ENCODE measurements around the gene PLXNB2. TPM values are rescaled to one million over a fixed set of nuclear protein-coding genes. Genes with fewer than 3 reads are reported as not detected.
"Not testable (repeated sequence)": the region's sequence is repeated elsewhere in the genome, so short reads cannot be mapped to it uniquely, and the experiment has no call there.

The PLXNB2 gene
- total RNA-seq, 1 donor from 2014 or later: 108 TPM

DNA sequence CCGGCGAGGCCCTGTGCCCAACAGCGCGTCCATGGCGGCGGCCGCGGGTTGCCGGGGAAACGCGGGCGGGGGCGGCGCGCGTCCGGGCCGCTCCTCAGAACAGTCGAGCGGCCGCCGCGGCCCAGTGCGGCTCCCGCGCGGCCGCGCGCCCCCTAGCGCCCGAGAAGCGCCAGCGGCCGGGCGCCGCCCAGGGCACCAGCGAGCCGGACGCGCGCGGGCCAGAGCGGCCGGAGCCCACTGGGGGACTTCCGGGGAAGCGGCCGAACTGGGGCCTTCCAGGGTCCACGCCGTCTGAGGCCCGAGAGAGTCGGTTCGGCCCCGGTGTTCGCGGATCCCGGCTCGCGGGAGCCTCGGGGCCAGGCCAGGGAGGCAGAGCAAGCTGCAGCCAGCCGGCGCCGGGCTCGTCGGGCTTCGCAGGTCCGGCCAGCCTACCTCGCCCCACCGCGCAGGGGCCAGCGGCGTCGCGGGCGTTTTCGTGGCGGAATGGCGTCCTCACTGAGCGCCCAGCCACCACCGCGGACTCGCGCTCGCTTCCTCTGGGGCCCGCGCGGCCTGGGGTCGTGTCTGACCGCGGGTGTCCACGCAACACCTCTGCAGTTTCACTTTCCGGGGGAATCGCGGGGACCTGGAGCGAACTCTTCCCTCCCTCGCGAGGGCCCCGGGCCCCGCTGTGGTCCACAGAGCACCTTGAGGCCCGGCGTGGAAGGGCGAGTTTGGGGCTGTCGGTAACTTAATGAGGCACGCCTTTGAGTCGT, 19.7 kb upstream of the PLXNB2 start, which contains the start of gene DENND6B:
Gene DENND6B (minus strand): TSS at position 57 of the 755 bp plus-strand sequence. CDS start 24 bp downstream, at position 33.
- DNase-seq (ENCODE audit: low spot score): peak; percentile 94

DNA sequence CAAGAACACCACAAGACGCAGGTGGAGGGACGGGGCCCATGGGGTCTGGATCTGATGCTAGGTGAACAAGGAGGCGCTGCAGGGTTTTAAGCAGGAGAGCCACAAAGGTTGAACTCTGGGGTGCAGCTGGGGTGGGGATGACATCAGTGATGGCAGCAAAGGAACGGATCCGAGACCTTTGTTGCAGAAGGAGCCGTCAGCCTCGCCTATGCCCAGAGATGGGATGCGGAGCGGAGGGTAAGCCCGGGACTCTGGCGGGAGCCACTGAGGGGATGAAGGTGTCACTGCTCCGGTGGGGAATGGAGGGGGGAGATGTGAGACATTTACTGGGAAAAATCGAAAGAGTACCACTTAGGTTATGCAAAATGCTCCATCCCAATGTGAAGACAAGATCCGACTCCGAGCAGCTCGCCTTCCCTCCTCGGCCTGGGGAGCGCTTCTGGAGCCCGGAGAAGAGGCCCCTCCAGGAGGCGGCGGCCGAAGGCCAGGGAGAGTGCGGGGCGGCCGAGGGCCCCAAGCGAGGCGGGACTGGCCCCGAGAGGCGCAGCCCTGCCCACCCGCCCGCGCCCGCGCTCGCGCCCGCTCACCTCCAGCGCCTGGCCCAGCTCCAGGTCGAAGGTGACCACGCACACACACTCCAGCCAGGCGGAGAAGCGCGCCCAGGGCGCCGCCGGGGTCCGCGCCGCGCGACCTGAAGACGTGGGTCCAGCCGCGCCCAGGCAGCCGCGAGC, 18.9 kb upstream of the PLXNB2 start:
- no peak for DNase-seq (ENCODE audit: low spot score)

DNA sequence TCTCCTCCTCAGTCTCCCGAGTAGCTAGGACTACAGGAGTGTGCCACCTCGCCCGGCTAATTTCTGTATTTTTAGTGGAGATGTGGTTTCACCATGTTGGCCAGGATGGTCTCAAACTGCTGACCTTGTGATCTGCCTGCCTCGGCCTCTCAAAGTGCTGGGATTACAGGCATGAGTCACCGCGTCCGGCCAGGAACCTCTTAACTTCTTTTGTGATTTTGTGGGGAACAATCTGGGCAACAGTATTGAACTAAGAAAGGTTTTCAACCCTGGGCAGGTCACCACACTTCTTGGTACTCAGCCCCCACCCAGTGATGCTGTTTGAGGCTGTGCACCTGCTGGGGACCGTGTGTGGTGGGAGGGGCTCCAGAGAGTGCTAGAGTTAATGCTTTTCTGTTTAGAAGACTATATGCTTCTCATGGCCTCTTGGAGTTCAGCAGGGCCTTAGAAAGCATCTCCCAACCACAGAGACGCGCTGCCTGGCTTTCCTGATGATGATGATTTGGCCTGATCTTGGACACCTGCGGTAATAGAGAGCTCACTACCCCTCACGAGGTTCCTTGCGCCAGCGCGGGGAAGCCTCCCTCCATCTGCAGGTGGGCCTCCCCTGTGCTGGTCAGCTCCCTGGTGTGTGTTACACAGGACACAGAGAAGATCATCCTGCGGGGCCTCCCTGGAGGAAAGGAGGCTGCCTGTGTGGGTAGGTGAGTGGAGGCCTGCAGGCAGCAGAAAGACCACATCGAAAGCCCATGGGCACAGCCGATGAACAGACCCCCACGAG, 18.2 kb upstream of the PLXNB2 start:
- no peak for DNase-seq (ENCODE audit: low spot score)

DNA sequence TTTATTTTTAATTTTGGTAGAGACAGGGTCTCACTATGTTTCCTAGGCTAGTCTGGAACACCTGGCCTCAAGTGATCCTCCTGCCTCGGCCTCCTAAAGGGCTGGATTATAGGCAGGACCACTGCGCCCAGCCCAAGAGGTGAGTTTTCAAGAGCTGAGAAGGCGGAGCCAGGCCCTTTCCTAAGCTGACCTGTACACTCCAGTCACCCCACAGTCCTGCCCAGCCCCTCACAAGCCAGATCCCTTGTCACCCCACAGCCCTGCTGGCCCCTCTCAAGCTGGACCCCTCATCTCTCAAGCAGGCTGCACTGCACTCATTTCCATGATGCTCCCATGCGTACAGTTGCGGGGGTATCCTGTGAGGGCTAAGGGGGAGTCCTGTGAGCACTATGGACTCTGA, 16.5 kb upstream of the PLXNB2 start:
- DNase-seq (ENCODE audit: low spot score): no peak

DNA sequence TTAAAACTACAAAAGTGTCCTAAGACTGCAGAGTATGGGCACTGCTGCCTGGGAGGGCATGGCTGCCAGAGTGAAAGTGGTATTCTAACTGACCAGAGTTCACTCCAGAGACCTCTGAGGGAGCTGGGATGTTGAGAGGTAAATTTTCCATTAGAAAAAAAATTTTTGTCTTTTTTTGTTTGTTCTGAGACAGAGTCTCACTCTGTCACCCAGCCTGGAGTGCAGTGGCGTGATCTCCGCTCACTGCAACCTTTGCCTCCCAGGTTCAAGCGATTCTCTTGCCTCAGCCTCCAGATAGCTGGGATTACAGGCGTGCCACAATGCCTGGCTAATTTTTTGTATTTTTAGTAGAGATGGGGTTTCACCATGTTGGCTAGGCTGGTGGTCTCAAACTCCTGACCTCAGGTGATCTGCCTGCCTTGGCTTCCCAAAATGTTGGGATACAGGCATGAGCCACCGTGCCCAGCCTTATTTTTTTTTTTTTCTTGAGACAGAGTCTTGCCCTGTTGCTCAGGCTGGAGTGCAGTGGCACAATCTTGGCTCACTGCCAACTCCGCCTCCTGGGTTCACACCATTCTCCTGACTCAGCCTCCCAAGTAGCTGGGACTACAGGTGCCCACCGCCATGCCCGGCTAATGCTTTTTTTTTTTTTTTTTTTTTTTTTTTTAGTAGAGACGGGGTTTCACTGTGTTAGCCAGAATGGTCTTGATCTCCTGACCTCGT, 15.1 kb upstream of the PLXNB2 start:
- DNase-seq (ENCODE audit: low spot score): not testable (repeated sequence)

DNA sequence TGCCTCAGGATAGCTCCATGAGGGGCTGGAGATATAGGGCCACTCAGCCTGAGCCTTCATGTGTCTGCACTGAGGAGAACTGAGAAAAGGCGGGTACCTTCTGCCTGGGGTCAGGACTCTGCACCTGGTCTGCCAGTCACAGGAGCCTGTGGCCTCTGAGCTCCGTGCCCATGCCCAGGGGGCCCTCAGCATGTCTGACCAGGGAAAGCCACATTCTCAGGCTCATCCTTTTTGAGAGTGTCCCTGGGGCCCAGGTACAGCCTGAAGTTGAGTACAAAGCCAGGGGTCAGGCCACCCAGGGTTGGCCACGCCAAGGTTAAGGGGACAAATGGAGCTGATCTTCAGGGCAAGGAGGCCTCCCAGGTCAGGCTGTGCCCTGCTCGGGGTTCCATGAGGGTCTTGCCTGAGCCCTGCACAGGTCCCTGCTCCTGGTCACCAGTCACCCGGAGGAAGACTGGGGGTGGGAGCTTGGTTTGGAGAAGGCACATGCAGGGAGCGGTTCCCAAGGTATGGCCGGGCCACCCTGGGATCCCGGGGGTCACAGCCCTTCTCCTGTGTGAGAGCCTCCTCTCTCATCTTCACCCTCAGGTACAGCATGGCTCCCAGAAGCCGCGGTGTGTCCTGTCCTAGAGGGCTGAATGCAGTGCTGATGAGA, 13.4 kb upstream of the PLXNB2 start:
- DNase-seq (ENCODE audit: low spot score): no peak

DNA sequence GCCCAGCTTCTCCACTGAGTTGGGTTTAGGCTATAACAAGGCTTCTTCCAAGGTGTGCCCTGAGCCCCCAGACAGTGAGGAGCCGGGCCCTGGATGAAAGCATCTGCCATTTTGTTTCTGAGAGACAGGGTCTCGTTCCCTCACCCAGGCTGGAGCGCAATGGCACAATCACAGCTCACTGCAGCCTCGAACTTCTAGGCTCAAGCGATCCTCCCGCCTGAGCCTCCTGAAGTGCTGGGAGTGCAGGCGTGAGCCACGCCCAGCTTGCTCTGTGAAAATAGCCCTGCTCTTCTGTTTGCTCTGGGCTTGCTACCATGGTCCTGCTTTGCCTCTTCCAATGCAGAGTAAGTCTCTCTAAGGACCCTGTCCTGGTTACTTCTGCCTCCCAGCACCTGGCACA, 12.7 kb upstream of the PLXNB2 start:
- DNase-seq (ENCODE audit: low spot score): no peak

DNA sequence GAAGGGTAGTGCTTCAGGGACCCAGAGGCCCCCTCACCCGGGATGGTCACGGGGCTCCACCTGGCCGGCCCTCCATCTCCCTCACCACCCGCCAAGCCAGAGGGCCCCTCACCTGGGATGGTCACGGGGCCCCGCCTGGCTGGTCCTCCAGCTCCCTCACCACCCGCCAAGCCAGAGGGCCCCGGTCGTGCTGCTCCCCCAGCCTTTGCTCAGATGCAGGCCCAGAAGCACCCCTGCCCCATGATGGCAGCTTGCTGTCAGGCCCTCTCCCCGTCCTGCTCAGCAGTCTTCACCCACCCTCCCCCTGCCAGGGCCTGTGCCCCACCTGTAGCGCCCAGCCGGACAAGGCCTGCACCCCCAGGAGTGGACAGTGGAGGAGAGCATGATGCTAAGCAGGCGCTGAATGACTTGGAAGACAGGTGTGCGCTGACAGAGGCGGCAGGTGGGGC, 12.1 kb upstream of the PLXNB2 start:
- peak; percentile 89 for DNase-seq (ENCODE audit: low spot score)

DNA sequence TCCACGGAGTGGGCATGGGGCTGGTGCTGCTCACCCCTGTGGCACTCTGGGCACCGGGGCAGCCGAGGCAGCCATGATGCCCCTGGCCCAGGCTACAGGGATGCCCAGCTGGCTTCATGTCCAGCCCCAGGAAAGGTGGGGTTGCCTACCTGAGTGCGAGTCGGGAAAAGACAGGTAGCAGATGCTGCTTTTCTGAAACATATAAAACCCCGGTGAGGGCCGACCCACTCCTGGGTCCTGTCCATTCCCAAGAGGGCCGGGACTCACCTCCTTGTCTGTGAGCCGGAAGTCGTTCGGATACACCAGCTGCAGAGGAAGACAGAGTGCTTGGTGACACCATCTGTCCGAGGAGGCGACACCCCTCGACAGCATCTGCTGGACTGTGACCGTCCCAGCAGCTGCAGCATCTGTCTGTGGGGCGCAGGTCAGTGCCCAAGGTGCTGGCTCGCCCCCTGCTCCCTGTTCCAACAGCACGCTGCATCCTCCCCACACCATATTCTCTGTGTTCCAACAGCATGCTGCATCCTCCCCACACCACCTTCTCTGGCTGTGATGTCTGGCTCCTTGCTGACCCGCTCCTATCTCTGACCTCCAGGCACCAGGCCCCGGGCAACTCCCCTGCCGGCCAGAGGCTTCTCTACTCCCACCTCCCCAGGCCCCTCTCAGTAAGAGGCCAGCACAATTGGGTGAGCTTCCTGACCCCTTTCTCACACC, 11.4 kb upstream of the PLXNB2 start:
- DNase-seq (ENCODE audit: low spot score): peak; percentile 85

DNA sequence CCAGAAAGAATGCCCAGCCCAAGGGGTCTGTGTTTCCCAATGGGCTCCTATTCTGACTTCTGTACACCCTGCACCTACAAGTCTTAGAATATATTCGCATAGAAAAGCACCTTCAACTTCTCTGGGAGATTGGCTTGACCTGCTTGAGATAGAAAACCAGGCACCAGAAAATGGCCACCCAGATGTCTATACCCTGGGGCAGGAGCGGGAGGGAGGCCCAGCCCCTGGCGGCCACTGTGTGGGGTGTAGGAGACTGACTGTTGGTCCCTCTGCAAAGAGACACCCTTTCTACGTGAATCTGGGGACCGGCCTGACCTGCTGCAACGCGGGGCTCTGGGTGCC, 10.9 kb upstream of the PLXNB2 start:
- DNase-seq (ENCODE audit: low spot score): no peak

DNA sequence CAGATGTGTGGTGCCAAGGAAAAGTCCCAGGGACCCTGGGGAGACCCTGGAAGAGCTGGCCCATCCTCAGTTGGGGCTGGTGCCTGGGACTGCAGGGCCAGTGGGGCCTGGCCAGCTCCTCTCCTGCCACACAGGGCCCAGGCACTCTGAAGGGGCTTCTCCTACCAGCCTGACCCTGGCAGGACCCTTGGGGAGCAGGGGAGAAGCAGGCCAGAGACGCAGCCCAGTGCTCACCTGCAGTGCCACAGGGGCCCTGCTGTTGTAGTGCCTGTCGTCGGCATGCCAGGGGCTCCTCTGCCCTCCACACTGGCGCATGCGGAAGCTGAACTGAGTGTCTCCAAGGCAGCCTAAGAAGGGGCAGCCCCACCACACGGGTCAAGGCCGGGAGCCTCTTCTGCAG, 10.2 kb upstream of the PLXNB2 start:
- DNase-seq (ENCODE audit: low spot score): peak; percentile 86

DNA sequence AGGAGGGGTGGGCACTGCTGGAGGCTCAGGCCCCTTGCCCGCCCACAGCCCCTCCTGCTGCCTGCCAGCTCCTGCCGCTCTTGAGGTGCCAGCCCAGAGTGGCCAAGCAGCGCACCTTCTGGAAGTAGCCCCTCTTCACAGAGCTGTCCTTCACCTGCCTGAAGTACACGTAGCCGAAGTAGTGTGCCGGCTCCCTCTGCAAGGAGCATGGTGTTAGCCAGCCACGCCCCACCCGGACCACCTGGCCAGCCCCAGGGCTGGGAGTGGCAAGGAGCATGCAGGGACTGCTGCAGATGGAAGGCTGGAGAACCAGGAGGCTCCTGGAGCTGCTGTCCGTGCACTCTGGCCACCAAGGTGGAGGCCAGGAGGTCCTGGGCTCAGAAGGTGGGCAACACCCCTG, 9.7 kb upstream of the PLXNB2 start:
- DNase-seq (ENCODE audit: low spot score): no peak

DNA sequence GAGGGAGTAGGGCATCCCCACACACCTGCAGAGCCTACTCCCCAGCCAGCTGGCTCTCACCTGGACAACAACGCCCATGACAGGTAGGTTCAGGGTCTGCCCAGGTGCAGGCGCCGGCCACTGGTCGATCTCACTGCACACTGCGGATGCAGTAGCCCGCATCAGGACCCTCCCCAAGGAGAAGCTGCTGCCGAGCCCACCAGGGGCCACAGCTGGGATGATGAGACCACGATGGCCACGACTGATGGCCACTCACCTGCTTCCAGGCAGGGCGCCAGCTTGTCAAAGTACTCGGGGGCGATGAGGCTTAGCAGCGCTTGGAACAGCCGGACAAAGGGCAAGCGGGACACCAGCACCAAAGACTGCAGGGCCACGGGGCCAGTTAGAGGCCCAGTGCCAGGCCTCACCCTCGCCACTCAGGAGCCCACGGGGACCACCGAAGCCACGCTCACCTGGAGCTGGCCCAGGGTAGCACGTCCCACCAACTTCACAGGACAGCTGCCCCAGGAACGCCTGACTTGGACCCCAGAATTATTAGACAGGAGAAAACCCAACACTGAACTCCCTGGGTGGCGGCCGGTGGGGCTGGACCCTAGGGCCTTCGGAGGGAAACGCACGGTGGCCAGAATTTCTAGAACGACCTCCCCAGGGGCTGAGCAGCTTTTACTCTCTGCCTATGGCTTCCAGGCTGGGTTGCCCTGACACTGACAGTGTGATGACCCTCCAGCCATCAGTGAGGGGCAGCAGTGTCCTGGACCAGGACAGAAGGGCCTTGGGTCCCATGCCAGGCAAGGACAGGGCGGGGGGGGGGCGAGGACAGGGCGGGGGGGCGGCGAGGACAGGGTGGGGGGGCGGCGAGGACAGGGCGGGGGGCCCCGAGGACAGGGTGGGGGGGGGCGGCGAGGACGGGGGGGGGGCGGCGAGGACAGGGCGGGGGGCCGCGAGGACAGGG, 8.9 kb upstream of the PLXNB2 start:
- DNase-seq (ENCODE audit: low spot score): peak; percentile 85

DNA sequence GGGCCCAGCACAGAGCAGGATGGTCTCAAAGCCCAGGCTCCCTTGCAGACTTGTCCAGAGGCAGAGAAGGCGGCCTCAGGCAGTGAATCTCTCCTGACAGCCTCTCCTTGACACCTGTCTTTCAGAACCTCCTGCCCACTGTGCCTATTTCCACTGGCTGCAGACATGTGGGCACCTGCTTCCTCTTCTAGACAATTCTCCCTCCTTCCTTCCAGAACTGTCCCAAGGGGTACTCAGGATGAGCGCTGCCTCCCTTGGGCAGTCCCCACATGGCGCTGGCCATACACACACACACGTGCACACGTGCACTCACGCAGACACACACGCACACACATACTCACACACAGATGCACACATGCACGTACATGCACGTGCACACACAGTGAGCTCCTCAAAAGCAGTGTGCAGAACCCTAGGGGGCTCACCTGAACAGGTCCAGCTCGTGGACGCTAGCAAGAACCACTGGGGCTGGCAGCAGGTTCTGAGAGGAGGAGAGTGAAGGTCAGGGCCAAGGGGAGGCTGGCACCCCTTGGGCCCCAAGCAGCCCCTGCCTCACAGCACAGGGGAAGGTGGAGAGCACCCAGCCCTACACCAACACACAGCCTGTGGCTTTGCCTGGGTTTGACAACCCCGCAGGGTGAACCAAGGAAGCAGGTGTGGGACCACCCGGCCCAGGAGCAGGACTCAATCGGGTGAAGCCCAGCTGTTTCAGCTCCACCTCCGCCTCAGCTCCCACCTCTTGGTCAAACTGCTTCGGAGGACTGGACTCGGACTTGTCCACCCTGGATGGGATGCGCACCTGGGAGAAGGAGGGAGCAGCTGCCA, 8.1 kb upstream of the PLXNB2 start:
- DNase-seq (ENCODE audit: low spot score): no peak

DNA sequence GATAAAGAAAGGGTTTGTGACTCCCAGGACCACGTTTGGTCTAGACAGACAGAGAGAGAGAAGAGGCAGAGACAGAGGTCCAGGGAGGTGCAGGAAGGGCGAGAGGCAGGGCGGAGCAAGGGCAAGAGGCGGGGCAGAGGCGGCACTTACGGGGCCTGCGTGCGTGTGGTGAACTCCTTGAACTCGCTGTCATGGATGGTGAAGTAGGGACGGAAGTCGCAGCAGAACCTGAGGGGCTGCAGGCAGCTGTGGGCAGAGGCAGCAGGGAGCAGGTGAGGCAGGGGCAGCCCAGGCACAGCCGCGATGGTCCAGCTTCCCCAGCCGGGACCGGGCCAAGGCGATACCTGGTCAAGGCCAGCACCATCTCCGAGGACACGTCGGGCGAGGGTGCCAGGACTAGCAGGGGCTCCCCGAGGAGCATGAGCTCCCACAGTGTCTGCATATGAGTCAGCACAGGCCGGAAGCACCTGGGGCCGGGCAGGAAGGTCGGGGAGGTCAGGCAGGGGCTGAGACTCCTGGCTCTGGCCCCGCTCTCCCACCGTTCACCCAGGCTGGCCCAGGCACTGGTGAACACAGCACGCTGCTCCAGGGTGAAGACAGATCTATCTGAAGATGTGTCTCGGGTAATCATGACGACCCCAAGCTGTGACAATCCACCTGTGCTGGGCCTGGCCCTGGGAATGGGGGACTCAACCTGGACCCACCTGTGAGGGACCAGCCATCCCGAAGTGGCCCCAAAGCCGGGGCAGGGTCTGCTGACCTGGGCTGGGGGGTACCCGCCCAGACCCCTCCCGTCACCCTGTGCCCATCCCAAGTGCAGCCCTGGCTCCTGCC, 7.2 kb upstream of the PLXNB2 start:
- DNase-seq (ENCODE audit: low spot score): peak; percentile 90

DNA sequence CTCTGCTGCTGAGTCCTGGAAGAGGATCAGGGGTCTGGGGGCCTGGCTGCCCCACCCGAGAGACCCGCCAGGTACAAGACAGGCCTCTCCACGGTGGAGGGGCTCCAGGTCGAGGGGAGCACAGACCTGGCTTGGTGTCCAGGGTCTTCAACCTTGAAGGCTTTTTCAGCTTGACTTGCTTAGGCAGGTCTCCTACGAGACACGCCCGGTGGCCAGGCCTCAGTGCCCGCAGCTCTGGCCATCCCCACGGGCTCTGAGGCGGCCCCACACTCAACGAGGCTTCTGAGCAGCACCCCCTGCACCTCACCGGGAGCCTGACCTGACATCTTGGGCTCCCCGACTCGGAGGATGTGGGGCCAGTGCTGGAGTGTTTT, 6.6 kb upstream of the PLXNB2 start:
- no peak for DNase-seq (ENCODE audit: low spot score)

DNA sequence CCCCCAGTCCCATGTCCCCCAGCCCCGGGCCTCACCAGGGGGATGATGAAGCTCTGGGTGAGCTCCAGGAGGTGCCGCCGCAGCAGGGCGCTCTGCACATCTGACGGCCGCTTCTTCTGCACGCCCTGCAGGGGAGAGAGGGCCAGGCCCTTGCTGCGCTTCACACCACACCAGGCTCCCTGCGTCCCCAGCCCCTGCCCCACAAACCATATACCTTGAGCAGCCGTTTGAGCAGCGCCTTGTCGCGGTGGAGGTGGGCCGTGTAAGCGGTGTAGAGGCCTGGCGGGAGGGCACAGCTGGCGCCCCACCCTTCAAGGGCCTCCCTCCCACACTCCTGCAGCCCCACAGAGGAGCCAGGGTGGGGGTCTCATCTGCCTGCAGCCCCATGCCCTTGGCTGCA, 6.2 kb upstream of the PLXNB2 start:
- no peak for DNase-seq (ENCODE audit: low spot score)
